ENCODE data around the gene PLXNA4. TPM values are rescaled to one million over a fixed set of nuclear protein-coding genes. Genes with fewer than 3 reads are reported as not detected.

The PLXNA4 gene
- total and polyA plus RNA-seq, 2 experiments from 2014 or later: 0.08 to 0.80 TPM

DNA sequence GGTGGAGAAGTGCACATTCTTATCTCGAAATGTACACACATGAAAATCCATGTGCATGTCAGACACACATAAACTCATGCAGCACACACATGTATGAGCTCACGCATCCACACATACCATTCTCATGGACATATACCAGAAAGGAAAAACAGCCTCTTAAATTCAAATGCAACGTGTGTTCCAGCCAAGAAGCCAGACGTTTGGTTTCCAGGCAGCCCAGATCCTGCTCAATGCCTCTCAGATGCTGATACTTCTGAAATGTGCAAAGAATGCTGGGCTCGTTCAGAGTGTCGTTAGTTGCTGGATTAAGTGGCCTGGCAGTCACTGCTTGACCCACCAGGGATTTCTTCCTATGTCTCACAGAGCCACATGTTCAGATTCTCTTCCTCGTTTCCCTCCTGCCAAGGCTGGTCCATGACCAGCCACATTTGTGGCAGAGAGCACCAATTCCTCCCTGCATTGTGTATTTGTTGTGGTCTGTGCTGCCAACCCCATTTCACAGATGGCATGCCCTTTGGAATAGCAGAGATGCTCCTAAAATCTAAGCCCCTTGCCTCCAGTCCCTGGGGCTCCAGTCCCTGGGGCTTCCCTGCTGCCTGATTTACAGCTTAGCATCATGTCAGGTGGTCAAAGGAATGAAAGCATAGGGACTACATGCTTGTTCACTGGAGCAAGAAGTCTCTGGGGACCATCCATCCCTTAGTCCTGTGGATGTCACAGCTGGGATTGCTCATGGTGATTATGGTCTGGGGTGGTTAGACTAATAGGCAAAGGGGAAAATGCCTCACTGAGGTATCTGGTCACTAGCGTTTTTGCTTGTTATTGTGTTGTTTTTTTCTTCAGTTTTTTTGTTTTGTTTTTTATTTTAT lies 426.6 kb downstream of the PLXNA4 start:
- Mint-ChIP-seq H3K27me3 (ENCODE audit: insufficient read depth, low read depth, poor library complexity) (peaks cover 6% of the 10 kb centered on the region), H3K9me3 (peaks cover 3% of the 10 kb centered on the region; the same call in 2 of the 3 replicates), H3K36me3 (ENCODE audit: low read depth) (peaks cover 3% of the 10 kb centered on the region; the same call in 1 of the 3 replicates), H3K4me3 (no peak overlapping the region), H3K4me1 (peaks cover 9% of the 10 kb centered on the region), H3K27ac (no peak overlapping the region)
- no peak for TF ChIP-seq EZH2 (IDR thresholded peaks at IDR 0.05; ENCODE audit: low read depth, unreplicated experiment)
- no peak for TF ChIP-seq POLR2AphosphoS5 (IDR thresholded peaks at IDR 0.05; ENCODE audit: low read depth)
- no peak for TF ChIP-seq ZNF114 (CRISPR knock-in tag; IDR thresholded peaks at IDR 0.05)
- no peak for TF ChIP-seq CREB1 (CRISPR knock-in tag; IDR thresholded peaks at IDR 0.05; ENCODE audit: low read depth)
- TF ChIP-seq, protein P1, sequence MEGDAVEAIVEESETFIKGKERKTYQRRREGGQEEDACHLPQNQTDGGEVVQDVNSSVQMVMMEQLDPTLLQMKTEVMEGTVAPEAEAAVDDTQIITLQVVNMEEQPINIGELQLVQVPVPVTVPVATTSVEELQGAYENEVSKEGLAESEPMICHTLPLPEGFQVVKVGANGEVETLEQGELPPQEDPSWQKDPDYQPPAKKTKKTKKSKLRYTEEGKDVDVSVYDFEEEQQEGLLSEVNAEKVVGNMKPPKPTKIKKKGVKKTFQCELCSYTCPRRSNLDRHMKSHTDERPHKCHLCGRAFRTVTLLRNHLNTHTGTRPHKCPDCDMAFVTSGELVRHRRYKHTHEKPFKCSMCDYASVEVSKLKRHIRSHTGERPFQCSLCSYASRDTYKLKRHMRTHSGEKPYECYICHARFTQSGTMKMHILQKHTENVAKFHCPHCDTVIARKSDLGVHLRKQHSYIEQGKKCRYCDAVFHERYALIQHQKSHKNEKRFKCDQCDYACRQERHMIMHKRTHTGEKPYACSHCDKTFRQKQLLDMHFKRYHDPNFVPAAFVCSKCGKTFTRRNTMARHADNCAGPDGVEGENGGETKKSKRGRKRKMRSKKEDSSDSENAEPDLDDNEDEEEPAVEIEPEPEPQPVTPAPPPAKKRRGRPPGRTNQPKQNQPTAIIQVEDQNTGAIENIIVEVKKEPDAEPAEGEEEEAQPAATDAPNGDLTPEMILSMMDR (conservative IDR thresholded peaks at IDR 0.05; ENCODE audit: low read depth in 2 of 2): no peak
- no peak for TF ChIP-seq NANOG (IDR thresholded peaks at IDR 0.05; ENCODE audit: borderline replicate concordance)
- no peak for TF ChIP-seq STAT1 (IDR thresholded peaks at IDR 0.05; ENCODE audit: unreplicated experiment)
- TF ChIP-seq, protein P2, sequence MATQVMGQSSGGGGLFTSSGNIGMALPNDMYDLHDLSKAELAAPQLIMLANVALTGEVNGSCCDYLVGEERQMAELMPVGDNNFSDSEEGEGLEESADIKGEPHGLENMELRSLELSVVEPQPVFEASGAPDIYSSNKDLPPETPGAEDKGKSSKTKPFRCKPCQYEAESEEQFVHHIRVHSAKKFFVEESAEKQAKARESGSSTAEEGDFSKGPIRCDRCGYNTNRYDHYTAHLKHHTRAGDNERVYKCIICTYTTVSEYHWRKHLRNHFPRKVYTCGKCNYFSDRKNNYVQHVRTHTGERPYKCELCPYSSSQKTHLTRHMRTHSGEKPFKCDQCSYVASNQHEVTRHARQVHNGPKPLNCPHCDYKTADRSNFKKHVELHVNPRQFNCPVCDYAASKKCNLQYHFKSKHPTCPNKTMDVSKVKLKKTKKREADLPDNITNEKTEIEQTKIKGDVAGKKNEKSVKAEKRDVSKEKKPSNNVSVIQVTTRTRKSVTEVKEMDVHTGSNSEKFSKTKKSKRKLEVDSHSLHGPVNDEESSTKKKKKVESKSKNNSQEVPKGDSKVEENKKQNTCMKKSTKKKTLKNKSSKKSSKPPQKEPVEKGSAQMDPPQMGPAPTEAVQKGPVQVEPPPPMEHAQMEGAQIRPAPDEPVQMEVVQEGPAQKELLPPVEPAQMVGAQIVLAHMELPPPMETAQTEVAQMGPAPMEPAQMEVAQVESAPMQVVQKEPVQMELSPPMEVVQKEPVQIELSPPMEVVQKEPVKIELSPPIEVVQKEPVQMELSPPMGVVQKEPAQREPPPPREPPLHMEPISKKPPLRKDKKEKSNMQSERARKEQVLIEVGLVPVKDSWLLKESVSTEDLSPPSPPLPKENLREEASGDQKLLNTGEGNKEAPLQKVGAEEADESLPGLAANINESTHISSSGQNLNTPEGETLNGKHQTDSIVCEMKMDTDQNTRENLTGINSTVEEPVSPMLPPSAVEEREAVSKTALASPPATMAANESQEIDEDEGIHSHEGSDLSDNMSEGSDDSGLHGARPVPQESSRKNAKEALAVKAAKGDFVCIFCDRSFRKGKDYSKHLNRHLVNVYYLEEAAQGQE (IDR thresholded peaks at IDR 0.05; ENCODE audit: unreplicated experiment): no peak
- TF ChIP-seq ZNF331 (CRISPR knock-in tag; IDR thresholded peaks at IDR 0.05; ENCODE audit: low read depth): no peak
- TF ChIP-seq, protein P3, sequence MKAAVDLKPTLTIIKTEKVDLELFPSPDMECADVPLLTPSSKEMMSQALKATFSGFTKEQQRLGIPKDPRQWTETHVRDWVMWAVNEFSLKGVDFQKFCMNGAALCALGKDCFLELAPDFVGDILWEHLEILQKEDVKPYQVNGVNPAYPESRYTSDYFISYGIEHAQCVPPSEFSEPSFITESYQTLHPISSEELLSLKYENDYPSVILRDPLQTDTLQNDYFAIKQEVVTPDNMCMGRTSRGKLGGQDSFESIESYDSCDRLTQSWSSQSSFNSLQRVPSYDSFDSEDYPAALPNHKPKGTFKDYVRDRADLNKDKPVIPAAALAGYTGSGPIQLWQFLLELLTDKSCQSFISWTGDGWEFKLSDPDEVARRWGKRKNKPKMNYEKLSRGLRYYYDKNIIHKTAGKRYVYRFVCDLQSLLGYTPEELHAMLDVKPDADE (IDR thresholded peaks at IDR 0.05): no peak
- TF ChIP-seq ZNF462 (CRISPR knock-in tag; IDR thresholded peaks at IDR 0.05): no peak
- TF ChIP-seq JUNB (IDR thresholded peaks at IDR 0.05; ENCODE audit: unreplicated experiment): no peak
- no peak for TF ChIP-seq EZH2phosphoT487 (IDR thresholded peaks at IDR 0.05; ENCODE audit: unreplicated experiment)
- ATAC-seq: no peak
- H3K27me3 ChIP-seq (ENCODE audit: insufficient read depth): no peaks in the 10 kb centered on the region
- no peak overlapping the region for H3K4me3 ChIP-seq
- no peak overlapping the region for H2AFZ ChIP-seq
- 0 out of 2 replicates have a peak, but pooled peaks cover 4% of the 10 kb centered on the region for H3K9me2 ChIP-seq (ENCODE audit: insufficient read depth)
- no peaks in the 10 kb centered on the region for H3F3A ChIP-seq (replicated peaks; ENCODE audit: low read depth)
- H4K20me1 ChIP-seq (replicated peaks; ENCODE audit: insufficient read depth): no peaks in the 10 kb centered on the region
- H3K79me2 ChIP-seq (replicated peaks; ENCODE audit: insufficient read depth): no peaks in the 10 kb centered on the region
- H3K36me3 ChIP-seq (ENCODE audit: insufficient read depth): no peaks in the 10 kb centered on the region
- H3K4me2 ChIP-seq: no peak overlapping the region
- DNase-seq (ENCODE audit: low spot score): no peak
- no peaks in the 10 kb centered on the region for H3K4me1 ChIP-seq (ENCODE audit: insufficient read depth)
- no peak overlapping the region for H3K27ac ChIP-seq (ENCODE audit: low read depth)

Measured in GM23338 (cell line).